CD4-positive, CD25-positive, alpha-beta regulatory T cell (primary cell): ENCODE results near the gene CD59. TPM values are rescaled to one million over a fixed set of nuclear protein-coding genes. Genes with fewer than 3 reads are reported as not detected.
"Not testable (repeated sequence)": the region's sequence is repeated elsewhere in the genome, so short reads cannot be mapped to it uniquely, and the experiment has no call there.

Source experiments
- ATAC-seq, 2 donors: fragments of 150-1000 bp; cut with Tn5 transposase; one replicate each; pipeline ENCODE4 v1.10.0; 2021; ENCODE audit warnings: low read depth in 2 of 2, moderate number of reproducible peaks in 2 of 2, moderate library complexity in 1 of 2
- DNase-seq, 3 donors: peaks; one replicate each; pipeline versions ENCODE4 v3.0.0 to v3.0.0-alpha.2; 2012 to 2022; ENCODE audit warnings: mixed read lengths in 1 of 3
- H3K27ac ChIP-seq: one replicate; pipeline ENCODE4 v1.7.0; 2013; ENCODE audit warnings: mild to moderate bottlenecking, low read length; ENCODE audit not compliant: insufficient read depth, poor library complexity, severe bottlenecking
- H3K27me3 ChIP-seq: one replicate; pipeline ENCODE4 v1.7.0; 2013; ENCODE audit warnings: low read length; ENCODE audit not compliant: control insufficient read depth, insufficient read depth
- H3K36me3 ChIP-seq: one replicate; pipeline ENCODE4 v1.7.0; 2013; ENCODE audit warnings: mild to moderate bottlenecking, low read length, moderate library complexity; ENCODE audit not compliant: control insufficient read depth, insufficient read depth
- H3K4me1 ChIP-seq: 2 replicates; pipeline ENCODE4 v1.7.0; 2013; ENCODE audit warnings: mild to moderate bottlenecking, low read length; ENCODE audit not compliant: insufficient read depth, control insufficient read depth, poor library complexity, severe bottlenecking
- H3K4me3 ChIP-seq: one replicate; pipeline ENCODE4 v1.7.0; 2013; ENCODE audit warnings: low read depth, mild to moderate bottlenecking, low read length, moderate library complexity
- H3K9me3 ChIP-seq, 2 experiments: 1 replicate in 1 of 2; 2 replicates in 1 of 2; pipeline ENCODE4 v1.7.0; 2013; ENCODE audit warnings: low read length in 2 of 2, mild to moderate bottlenecking in 1 of 2, moderate library complexity in 1 of 2; ENCODE audit not compliant: control insufficient read depth in 2 of 2
- H3K27ac Mint-ChIP-seq, 3 donors: one replicate each; pipeline ENCODE4 v1.8.0; 2020 to 2022; ENCODE audit warnings: mild to moderate bottlenecking in 3 of 3, mixed read lengths in 3 of 3, moderate library complexity in 2 of 3
- H3K27me3 Mint-ChIP-seq: one replicate; pipeline ENCODE4 v1.8.0; 2022; ENCODE audit warnings: mild to moderate bottlenecking, mixed read lengths
- H3K36me3 Mint-ChIP-seq: one replicate; pipeline ENCODE4 v1.8.0; 2020; ENCODE audit warnings: mixed read lengths
- H3K4me1 Mint-ChIP-seq, 4 donors: one replicate each; pipeline ENCODE4 v1.8.0; 2020 to 2022; ENCODE audit warnings: mixed read lengths in 4 of 4, mild to moderate bottlenecking in 1 of 4
- H3K4me3 Mint-ChIP-seq, 4 donors: one replicate each; pipeline ENCODE4 v1.8.0; 2020 to 2022; ENCODE audit warnings: mild to moderate bottlenecking in 4 of 4, mixed read lengths in 4 of 4, moderate library complexity in 3 of 4
- H3K9me3 Mint-ChIP-seq, 7 donors: one replicate each; pipeline ENCODE4 v1.8.0; 2020 to 2022; ENCODE audit warnings: mixed read lengths in 7 of 7, mild to moderate bottlenecking in 3 of 7, moderate library complexity in 2 of 7
- polyA plus RNA-seq, 4 donors: library from polyadenylated mRNA; unstranded; fragments of 300-500 nt; fragmentation: Illumina TruSeq; gene quantifications; one replicate each; pipeline ENCODE4 v1.2.3, GENCODE V29; 2021
- total RNA-seq: library from RNA; stranded (reverse); gene quantifications from one replicate; pipeline ENCODE4 v1.2.3, GENCODE V29; 2022

The CD59 gene
- total and polyA plus RNA-seq, 5 donors from 2014 or later = 80.3 to 388 (median 190) TPM

DNA sequence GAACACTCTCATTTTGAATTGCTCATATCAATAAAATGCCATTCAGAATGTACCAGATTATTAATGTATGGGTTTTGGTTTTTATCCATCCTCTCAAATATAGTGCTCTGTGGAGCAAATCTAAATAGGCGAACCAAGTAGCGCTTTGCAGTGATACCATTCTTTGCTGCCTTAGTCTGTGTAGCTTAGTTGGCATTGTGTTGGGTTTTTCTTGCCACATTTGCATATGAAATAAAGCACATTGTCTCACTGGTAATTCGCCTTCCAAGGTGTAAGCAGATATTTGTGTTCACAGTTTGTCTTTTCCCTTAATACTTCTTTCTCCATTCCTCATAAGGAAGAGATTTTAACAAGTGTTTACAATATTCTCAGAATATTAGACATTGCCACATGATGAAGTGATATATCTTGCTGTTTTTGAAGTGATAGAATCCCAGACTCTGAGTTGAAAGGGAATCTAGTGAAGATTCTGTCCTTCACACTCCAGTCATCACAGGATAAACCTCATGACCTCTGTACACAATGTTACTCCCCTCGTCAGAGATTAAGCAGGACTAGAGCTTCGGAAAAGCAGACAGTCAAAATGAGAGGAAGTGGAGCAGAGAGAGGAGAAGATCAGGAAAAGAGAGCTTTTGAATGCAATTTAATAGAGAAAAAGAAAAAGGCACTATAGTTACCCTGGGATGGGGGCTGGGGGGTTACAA lies 52.1 kb downstream of the CD59 start:
- Mint-ChIP-seq H3K27me3 (peaks cover 24% of the 10 kb centered on the region), H3K27ac (no peak overlapping the region), H3K9me3 (peaks cover 0 to 5% (median 0%) of the 10 kb centered on the region in 7 donors), H3K4me1 (no peaks in the 10 kb centered on the region), H3K4me3 (no peak overlapping the region), H3K36me3 (no peaks in the 10 kb centered on the region)
- ATAC-seq (no peak), DNase-seq (no peak)
- Histone ChIP-seq H3K4me3 (no peak overlapping the region), H3K9me3 (no peaks in the 10 kb centered on the region), H3K36me3 (no peaks in the 10 kb centered on the region), H3K4me1 (no peaks in the 10 kb centered on the region), H3K27ac (no peak overlapping the region), H3K27me3 (peaks cover 21% of the 10 kb centered on the region)

DNA sequence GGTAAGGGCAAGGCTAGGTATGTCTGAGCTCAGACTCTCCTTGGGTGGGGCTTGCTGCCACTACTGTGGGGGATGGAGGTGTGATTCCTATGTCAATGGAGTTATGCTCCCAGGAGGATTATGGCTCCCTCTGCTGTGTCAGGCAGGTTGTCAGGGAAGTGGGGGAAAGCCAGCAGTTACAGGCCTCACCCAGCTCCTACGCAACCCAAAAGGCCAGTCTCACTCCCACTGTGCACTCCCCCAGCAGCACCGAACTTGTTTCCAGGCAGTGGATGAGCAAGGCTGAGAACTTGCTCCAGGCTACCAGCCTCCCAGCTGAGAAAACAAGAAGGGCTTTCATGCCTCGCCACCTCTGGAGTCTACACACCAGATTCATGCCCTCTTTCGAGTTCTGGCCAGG lies 53.8 kb downstream of the CD59 start:
- no peaks in the 10 kb centered on the region for H3K36me3 ChIP-seq
- no peak for ATAC-seq
- H3K9me3 Mint-ChIP-seq = peaks cover 0 to 7% (median 5%) of the 10 kb centered on the region in 7 donors
- peaks cover 24% of the 10 kb centered on the region for H3K27me3 Mint-ChIP-seq
- H3K27ac ChIP-seq = no peak overlapping the region
- H3K4me3 ChIP-seq = no peak overlapping the region
- no peak for DNase-seq
- H3K4me1 ChIP-seq = no peaks in the 10 kb centered on the region
- no peak overlapping the region for H3K4me3 Mint-ChIP-seq
- H3K27me3 ChIP-seq = peaks cover 21% of the 10 kb centered on the region
- H3K9me3 ChIP-seq = no peaks in the 10 kb centered on the region
- H3K27ac Mint-ChIP-seq = no peak overlapping the region
- no peaks in the 10 kb centered on the region for H3K4me1 Mint-ChIP-seq
- H3K36me3 Mint-ChIP-seq = no peaks in the 10 kb centered on the region

DNA sequence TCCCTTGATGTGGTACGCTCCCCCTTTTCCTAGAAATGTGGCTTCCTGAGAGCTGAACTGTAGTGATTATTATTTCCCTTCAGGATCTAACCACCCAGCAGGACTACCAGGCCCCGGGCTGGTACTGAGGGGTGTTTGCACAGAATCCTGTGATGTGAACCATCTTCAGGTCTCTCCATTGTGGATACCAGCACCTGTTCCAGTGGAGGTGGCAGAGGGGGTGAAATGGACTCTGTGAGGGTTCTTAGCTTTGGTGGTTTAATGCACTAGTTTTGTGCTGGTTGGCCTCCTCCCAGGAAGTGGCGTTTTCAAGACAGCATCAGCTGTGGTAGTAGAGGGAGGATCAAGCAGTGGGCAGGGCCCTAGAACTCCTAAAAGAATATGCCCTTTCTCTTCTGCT lies 54.2 kb downstream of the CD59 start:
- Mint-ChIP-seq H3K4me1 (no peaks in the 10 kb centered on the region), H3K27me3 (peaks cover 24% of the 10 kb centered on the region), H3K9me3 (peaks cover 0 to 11% (median 5%) of the 10 kb centered on the region in 7 donors), H3K4me3 (no peak overlapping the region), H3K27ac (no peak overlapping the region), H3K36me3 (no peaks in the 10 kb centered on the region)
- no peaks in the 10 kb centered on the region for H3K4me1 ChIP-seq
- no peak overlapping the region for H3K27ac ChIP-seq
- ATAC-seq (no peak), DNase-seq (peak in 1 of 3 donors; percentile 22)
- no peak overlapping the region for H3K4me3 ChIP-seq
- H3K36me3 ChIP-seq = no peaks in the 10 kb centered on the region
- H3K27me3 ChIP-seq = peaks cover 21% of the 10 kb centered on the region
- no peaks in the 10 kb centered on the region for H3K9me3 ChIP-seq

DNA sequence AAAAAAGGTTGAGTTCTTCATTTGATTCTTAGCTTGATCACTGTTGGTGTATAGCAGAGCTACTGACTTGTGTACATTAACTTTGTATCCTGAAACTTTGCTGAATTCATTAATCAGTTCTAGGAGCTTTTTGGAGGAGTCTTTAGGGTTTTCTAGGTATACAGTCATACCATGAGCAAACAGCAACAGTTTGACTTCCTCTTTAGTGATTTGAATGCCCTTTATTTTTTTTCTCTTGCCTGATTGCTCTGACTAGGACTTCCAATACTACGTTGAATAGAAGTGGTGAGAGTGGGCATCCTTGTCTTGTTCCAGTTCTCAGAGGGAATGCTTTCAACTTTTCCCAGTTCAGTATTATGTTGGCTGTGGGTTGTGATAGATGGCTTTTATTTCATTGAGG lies 57.6 kb downstream of the CD59 start:
- H3K36me3 ChIP-seq, DNase-seq, H3K4me3 ChIP-seq, H3K27ac ChIP-seq, ATAC-seq, H3K4me1 ChIP-seq, H3K4me1 Mint-ChIP-seq, H3K9me3 ChIP-seq, H3K36me3 Mint-ChIP-seq, H3K27ac Mint-ChIP-seq, H3K4me3 Mint-ChIP-seq: not testable (repeated sequence)
- Mint-ChIP-seq H3K9me3 (peaks cover 0 to 11% (median 4%) of the 10 kb centered on the region in 7 donors), H3K27me3 (peaks cover 18% of the 10 kb centered on the region)
- H3K27me3 ChIP-seq = peaks cover 11% of the 10 kb centered on the region

DNA sequence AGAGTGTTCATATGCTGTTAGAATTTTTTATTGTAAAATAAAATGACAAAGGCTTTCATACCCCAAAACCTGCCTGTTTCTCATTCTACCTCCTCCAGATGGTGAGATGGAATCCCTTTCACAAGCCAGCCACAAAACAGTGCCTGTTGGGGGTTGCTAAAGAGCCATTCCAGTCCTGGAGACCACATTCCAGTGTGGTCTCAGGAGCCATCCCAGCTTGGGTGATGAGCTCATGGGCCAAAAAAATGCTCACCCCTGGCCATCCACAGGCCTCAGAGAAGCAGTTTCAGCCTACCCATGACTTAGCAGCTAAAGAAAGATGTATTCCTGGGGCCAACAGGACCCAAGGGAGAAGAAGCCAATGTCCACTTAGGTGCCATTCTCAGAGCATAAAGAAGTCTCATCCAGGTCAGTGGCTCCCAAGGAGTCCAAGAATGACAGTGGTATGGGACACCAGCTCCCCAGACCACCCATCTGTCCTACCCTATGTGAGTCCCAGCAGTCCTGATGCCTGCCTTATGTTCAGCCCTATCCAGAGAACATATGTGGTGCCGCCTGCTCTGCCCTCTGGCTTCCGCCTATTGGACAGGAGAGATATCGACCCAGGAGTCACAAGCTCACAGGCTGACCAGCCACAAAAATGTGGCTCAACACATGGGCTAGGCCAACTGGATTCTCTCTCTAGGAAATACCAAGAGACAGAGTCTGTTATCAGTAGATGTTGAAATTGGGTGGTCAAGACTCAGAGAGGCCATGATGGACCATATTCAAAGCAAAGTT lies 62.0 kb downstream of the CD59 start:
- no peaks in the 10 kb centered on the region for H3K4me1 Mint-ChIP-seq

DNA sequence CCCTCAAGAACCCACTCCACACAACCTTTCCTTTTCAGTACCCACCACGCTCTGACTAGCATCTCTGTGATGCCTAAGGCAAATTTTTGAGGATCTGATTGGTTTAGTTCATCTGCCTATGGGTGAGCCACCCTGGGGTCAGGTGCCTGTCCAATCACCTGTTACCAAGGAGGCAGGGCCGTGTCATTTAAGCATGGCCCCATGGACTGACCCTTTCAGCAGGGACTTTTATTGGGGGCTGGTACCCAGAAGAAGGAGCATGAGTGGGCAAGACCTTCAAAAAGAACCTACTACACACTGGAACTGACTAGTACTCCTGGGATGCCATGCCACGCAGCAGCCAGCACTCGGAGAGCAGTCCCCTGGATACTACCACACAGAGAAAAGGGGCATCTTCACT lies 64.0 kb downstream of the CD59 start:
- Mint-ChIP-seq H3K4me1 (no peaks in the 10 kb centered on the region), H3K9me3 (peaks cover 0 to 3% (median 0%) of the 10 kb centered on the region in 7 donors), H3K36me3 (no peaks in the 10 kb centered on the region), H3K27ac (peak overlapping the region in 1 of 3 donors; percentile 49), H3K27me3 (peaks cover 9% of the 10 kb centered on the region), H3K4me3 (no peak overlapping the region)
- Histone ChIP-seq H3K4me1 (no peaks in the 10 kb centered on the region), H3K27me3 (no peaks in the 10 kb centered on the region), H3K9me3 (no peaks in the 10 kb centered on the region), H3K27ac (no peak overlapping the region), H3K36me3 (no peaks in the 10 kb centered on the region), H3K4me3 (no peak overlapping the region)
- no peak for DNase-seq
- ATAC-seq = no peak

More for the DNA sequence above, 62.0 kb downstream of the CD59 start:
- Histone ChIP-seq H3K4me3 (no peak overlapping the region), H3K9me3 (no peaks in the 10 kb centered on the region), H3K27me3 (no peaks in the 10 kb centered on the region), H3K36me3 (no peaks in the 10 kb centered on the region), H3K27ac (no peak overlapping the region), H3K4me1 (no peaks in the 10 kb centered on the region)
- ATAC-seq (no peak), DNase-seq (no peak)
- Mint-ChIP-seq H3K27ac (no peak overlapping the region), H3K36me3 (no peaks in the 10 kb centered on the region), H3K9me3 (peaks cover 0 to 11% (median 3%) of the 10 kb centered on the region in 7 donors), H3K27me3 (no peaks in the 10 kb centered on the region), H3K4me3 (no peak overlapping the region)

DNA sequence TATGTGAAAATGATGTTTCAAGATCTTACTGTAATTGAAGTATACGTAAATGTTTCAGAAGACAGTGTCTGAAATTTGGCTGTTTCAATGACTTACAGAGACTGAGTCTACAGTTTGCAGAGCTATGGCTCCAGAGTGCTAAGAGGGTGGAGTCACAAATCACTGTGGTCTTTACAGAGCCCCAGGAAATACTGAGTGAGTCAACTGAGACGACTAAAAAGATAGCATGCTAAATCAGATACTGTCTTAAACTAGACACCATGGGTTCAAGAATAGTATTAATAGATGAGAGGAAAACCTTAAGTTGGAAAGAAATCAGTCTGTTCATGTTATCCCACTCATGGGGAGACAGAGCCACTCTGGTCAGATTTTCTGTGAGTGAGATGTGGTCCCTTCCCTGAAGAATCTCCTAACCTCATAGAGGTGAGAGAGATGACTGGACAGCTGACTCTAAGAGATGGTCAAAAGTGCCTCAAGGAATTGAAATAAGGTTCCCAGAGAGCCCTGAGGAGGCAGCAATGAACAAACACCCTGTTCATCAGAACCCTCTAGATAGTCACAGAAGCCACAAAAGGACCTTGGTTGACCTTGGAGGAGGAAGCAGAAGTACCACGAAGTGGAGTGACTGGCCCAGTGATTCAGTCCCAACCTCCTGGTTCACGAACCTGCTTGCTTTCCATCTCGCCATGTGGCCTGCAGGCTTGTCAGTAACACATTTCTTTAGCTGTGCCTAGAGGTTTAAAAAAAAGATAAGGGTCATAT lies 65.8 kb downstream of the CD59 start:
- H3K27ac ChIP-seq = no peak overlapping the region
- H3K4me1 ChIP-seq = no peaks in the 10 kb centered on the region
- no peak overlapping the region for H3K27ac Mint-ChIP-seq
- H3K36me3 ChIP-seq = no peaks in the 10 kb centered on the region
- no peaks in the 10 kb centered on the region for H3K27me3 ChIP-seq
- no peaks in the 10 kb centered on the region for H3K4me1 Mint-ChIP-seq
- DNase-seq (peak in 1 of 3 donors; percentile 9), ATAC-seq (no peak)
- peaks cover 14% of the 10 kb centered on the region for H3K27me3 Mint-ChIP-seq
- no peaks in the 10 kb centered on the region for H3K36me3 Mint-ChIP-seq
- H3K4me3 ChIP-seq = no peak overlapping the region
- H3K4me3 Mint-ChIP-seq = no peak overlapping the region
- H3K9me3 Mint-ChIP-seq = peaks cover 0 to 3% (median 0%) of the 10 kb centered on the region in 7 donors
- H3K9me3 ChIP-seq = no peaks in the 10 kb centered on the region
